GM21367 (cell line): ENCODE results near the gene PGLYRP1.
A peak's percentile ranks its signal among the peaks of the same experiment; 100 is the strongest.

Experiments used
- ATAC-seq: cut with Tn5 transposase; IDR thresholded peaks from one replicate; pipeline ENCODE4 v1.9.1; 2021; ENCODE audit not compliant: unreplicated experiment

PGLYRP1 gene

DNA sequence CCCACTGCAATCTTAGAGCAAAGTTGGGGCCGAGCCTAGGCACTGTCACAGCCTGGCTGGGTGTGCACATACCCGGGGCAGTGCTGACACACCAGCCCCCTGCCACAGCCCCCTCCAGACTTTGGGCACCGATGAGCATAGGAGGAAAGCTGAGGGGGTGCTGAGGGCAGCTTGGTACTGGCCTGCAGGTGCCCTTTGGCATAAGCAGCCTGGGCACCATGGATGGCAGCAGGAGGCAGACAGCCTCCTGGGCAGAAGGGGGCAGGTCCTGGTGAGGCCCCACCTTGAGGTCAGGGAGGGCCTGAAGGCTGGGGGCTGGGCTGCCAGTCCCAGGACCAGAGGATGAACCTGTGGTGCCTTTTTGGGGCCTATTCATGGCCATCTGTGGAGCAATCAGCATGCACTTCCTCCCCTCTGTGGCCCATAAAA is 9.8 kb upstream of the PGLYRP1 start:
- no peak for ATAC-seq

GRCh38 chr19:46031781-46032596 is 9.1 kb upstream of the PGLYRP1 start:
- ATAC-seq: no peak

DNA sequence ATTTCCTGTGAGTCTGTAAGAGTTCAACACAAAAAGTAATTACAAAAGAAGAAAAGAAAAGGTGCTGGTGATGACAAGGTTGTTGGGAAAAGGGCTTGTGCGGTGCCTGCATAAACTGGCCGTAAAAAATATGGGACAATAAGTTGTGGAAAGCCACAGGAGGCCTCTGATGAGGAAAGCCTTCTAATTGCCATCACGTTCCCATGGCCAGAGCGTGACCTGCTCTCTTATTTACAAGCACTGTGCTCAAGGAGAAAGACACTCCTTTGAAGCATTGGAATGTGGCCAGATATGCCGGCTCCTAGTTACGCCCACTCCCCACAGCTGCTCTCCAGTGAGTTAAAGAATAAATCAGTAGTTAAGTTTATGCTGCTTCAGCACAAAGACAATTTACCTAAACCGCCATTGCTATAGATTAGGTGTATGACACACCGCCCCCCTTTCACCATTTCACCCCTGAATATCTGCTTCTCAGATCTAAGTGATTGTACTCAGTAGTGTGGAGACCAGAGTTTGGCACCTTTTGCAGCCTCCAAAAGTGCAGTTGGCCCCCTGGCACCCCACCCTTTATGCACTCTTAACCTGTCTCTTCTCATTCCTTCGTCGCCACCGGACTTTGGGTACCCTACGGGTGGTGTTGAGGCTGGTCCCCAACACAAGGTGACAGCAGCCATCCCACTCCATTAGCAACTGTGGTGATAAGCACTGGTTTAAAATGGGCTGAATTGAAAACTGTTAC is 8.1 kb upstream of the PGLYRP1 start:
- ATAC-seq: no peak

DNA sequence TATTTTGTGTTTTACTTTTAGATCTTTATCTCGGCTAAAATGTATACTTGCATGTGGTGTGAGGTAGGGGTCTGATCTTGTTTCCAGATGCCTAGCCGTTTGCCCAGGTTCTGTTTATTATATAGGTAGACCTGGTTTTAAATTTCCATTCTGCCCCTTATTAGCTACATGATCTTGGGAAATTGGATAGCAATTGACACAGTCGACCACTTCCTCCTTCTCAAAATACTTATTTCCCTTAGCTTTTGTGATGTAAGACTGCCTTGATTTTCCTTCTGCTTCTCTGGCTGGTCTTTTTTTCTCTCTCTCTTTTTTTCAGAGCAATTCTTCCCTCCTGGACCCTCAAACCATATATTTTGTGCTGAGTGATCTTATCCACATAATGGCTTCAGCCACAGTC is 3.0 kb upstream of the PGLYRP1 start:
- no peak for ATAC-seq

DNA sequence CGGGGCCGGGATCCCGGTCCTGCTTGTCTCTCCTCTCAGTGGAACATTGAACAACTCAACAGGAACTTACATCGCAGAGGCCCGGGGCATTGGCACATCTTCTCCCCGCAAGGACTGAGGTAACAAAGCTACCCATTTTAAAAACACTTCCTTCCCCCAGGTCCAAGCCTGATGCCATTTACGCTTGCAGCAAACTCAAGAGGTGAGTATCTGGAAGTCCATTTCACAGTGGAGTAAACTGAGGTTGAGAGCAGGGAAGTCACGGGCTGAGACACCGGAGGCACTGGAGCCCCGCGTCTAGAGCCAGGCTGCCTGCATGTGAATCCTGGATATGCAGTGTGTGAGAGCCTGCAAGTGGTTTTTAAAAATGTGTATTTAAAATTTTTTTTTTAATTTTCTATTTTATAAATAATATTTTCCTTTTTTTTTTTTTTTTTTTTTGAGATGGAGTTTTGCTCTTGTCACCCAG is 492 bp upstream of the PGLYRP1 start:
- ATAC-seq: no peak

DNA sequence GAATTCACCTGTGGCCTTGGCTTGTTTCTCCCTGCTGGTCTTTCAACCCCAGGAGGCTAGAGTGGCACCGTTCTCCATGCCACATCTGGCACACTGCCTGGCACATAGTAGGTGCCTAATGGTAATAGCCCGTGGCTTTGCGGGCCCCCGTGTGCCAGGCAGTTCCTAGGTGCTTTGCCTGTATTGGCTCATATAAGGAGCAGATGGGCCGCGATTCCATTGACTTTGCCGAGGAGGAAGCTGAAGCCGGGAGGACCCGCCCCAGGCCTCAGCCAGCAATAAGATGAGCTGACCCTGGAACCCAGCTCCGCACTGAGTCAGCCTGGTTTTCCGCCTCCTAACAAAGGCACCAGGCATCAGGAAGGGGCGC is 807 bp downstream of the PGLYRP1 start:
- no peak for ATAC-seq

DNA sequence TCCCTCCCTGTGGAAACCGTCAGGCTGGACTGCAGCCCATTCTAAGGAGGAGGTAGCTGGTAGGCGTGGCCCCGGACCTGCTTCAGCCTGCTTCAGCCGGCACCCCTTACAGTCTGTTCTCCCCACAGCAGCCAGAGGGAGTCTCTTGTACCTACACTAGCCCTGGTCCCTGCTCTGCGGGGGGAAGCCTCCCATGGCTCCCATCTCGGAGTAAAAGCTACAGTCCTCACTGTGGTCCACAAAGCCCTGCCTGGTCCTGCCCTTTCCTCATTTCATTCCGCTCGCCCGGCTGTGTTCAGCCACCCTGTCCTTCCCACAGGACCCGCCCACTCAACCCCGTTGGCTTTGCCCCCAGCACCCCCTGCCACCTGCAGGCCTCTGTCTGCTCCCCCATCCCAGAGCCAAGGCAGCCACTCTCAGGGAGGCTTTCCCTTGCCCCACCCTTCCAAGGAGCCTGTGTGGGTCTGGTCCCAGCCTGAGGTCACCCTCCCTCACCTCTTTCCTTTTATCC is 1.3 kb downstream of the PGLYRP1 start:
- no peak for ATAC-seq

DNA sequence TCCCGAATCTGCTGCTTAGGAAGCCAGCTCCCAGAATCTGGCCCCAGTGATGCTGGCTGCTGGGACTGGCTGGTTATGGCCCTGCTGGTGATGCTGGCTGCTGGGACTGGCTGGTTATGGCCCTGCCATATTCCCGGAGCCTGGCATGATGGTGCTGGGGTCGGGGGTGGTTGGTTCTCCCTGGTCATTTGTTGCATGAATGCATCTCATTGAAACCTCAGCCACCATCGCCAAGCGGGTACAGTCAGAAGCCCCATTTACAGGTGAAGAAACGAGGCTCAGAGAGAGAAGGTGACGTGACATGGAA is 2.1 kb downstream of the PGLYRP1 start:
- no peak for ATAC-seq

DNA sequence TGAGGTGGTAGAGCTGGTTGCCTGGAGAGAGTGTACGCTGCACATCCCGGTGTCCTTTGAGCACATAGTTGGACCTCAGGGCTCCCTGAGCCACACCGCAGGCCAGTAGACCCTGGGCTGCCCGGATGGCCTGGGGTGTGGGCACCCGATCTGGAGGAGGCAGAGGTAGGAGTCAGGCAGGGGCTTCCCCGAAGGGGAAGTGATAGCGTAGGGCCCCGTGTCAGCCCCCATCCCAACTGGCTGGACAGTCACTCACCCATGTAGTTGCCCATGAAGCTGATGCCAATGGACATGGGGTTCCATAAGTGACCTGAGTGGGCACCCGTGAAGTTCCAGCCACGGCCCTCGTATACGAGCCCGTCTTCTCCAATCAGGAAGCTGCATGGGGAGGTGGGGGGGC is 3.6 kb downstream of the PGLYRP1 start:
- ATAC-seq: no peak

DNA sequence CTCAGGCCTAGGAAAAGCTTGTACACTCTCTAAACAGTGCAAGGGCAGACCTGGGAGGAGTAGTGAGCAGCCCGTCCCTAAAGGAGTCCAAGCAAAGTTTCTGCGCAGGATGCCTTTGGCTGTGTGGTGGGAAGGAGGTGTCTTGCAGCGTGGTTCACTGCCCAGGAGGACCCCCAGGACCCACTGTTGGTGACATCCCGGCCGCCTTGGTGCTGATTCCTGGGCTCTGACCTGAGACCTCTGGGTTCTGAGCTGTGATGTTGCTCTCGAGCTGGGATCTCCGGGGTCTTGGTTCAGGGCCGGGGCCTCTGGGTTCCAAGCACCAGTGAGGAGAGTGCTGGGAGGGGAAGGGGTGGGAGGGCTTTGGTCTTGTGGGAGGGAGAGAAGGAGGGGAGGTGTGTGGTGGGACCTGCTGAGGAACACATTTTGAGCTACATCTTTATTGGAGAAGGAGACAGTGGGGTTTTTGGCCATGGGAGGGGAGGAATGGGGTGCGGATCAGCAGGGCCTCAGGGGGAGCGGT is 4.1 kb downstream of the PGLYRP1 start:
- no peak for ATAC-seq

DNA sequence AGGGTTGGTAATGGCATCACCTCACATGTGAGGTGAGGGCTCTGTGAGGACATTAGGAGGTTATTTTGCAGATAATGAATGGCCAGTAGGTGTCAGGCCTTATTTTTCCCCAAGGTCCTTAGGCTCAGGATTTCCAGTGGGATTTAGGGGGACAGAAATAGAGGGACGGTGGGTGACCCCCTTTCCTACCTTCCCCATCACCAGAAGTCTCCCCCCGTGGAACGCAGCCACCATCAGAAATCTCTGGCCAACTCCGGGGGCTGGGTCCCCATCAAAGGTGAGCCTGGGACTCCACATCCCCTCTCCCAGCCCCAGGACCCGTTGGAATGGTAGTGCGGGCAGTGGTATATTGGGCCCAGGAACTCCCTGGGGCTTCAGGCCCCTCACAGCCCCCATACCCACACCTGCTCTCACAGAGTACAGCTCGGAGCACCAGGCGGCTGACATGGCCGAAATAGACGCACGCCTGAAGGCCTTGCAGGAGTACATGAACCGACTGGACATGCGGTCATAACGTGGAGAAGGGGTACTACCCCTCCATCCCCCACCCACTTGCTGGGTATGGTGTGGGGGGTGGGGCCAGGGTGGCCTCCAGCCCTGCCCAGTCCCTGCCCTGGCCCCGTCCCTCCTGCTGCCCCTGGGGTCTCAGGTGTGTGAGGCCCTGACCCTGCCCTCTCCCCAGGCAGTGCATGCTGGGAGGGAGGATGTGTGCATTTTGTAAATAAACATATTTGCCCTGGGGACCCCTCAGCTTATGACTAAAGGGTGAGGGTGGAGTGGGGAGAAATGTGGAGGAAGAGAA is 4.8 kb downstream of the PGLYRP1 start:
- ATAC-seq: no peak

- ATAC-seq: no peak
These were observed 5.8 kb downstream of the PGLYRP1 start for GRCh38 chr19:46017095-46017429.

DNA sequence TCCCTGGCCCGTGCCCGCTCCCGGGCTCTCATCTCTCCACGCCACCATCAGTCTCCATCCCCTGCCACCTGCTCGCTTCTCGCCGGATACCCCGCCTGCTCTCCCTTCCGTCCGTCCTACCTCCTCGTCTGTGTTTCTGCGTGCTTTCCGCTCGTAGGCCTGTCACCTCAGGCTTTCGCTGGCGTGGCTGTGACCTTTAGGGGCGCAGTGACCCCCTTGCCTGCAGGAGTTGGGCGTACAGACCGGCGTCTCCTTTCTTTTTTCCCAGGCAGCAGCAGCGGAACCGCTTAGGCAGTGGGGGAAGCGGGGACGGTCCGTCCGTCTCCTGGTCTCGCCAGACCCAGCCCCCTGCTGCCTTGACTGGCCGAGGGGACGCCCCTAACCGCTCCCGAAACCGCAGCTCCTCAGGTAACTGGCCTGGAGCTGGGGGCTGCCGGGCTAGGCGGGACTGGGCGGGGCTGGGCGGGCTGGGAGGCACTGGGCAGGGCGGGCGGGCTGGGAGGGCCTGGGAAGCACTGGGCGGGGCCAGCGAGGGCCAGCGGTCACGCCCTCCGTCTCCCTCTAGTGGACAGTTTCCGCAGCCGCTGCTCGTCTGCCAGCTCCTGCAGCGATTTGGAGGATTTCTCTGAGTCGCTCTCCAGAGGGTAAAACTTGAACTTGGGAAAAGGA is 6.3 kb downstream of the PGLYRP1 start:
- peak; percentile 66 for ATAC-seq

DNA sequence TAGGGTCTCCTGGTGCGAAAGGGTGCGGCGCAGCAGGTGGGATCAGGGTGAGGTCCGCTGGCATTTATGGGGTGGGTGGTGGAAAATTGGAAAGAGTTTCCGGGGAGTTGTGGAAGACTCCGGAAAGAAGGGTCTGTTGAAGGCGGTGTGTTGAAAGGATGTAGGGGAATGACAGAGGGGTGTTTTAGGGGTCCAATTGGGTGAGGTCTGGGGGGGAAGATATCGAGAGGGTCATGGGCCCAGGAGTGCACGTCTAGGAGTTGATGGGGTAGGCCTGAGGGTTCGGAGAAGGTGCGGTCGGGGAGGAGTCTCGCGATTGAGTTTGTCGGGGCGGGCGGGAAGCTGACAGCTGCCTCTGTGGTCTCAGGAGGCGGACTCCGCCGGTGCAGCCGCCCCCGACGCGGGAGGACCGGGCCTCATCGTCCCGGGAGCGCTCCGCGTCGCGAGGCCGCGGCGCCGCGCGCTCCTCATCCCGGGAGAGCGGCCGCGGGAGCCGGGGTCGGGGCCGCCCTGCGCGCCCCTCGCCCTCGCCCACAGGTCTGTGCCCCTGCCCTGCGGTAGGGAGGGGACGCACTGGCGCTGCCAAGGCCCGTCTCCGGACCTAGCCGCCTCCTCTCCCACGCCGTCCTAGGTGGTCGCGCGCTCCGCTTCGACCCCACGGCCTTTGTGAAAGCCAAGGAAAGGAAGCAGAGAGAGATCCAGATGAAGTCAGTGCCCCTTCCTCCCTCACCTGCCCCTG is 7.0 kb downstream of the PGLYRP1 start:
- no peak for ATAC-seq

GRCh38 chr19:46014941-46015686 is 7.7 kb downstream of the PGLYRP1 start:
- ATAC-seq: no peak

DNA sequence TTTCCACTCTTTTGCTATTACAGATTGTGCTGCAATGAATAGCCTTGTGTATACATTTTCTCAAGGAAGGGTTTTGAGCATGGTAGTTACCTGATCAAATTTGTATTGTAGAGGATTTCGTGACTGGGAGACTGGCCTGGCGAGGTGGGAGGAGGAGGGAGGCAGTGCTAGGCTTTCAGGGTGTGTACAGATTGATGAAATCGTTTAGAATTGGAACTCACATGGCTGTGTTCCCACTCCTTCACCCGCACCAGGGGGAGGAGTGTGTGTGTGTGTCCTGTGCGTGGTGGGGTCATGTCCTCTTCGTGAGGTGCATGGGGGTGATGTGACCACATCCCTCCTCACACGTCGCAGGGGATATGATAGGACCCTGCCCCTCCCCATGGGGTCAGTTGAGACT is 8.3 kb downstream of the PGLYRP1 start:
- ATAC-seq: no peak

DNA sequence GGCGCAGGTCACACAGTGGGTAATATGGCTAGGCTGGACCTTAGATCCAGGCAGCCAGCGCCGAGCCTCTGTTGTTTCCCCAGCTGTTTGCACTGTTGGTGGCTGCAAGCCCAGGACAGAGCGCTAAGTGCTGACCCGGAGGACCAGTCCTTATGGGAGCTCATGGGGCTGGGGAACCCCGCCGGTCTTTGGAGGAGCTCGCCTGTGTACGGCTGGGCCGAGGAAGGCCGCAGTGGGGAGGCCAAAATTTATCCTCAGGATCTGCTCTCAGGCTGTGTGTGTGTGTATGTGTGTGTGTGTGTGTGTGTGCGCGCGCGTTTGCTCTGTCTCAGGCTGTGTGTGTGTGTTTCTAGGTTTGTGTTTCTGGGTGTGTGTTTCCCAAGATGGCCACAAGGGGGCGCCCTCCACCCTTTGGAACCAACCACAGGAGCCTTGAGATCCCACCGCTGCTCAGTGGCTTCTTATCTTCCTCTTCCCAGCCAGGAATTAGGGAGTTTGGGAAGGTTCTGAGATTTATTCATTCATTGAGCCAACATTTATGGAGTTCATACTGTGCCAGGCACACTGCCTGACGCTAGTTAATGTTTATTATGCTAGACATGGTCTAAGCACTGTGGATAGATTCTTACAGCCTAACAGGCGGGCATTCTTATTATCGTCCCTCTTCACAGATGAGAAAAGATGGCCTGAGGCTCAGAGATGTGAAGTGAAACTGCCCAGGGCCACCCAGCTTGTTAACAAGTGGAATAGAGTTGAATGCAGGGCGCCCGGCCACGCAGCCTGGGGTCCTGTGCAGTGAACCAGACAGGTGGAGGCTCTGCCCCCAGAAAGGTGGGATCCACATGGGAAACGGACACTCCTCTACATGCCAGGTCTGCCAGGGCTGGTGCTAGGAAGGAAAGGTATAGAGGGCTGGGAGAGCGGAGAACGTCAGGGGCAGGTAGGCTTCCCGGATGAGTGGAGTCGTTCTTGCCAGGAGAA is 13.0 kb downstream of the PGLYRP1 start:
- no peak for ATAC-seq

DNA sequence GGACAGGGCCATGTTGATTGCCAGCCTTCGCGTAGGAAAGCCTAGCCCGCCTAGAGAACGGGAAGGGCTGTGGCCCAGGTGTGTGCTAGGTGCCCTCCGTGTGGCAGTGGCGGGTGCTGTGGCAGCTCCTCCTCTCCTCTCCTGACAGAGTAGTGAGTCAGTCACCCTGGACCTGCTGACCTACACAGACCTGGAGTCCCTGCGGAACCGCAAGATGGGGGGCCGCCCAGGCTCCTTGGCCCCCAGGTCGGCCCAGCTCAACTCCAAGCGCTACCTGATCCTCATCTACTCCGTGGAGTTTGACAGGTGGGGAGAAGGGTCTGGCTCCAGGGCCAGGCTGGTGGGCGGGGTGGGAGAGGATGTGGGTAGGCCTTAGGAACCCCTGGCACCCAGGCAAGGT is 16.4 kb downstream of the PGLYRP1 start:
- no peak for ATAC-seq
